H1 (cell line): Measurements from ENCODE around the gene TSHZ2. TPM values are rescaled to one million over a fixed set of nuclear protein-coding genes. Genes with fewer than 3 reads are reported as not detected.

ENCODE experiments used
- CTCF ChIA-PET: fragments of 300-600 bp; sonication (Branson Sonifier 250); formaldehyde crosslinking; loops from one replicate; lab custom pipeline; 2021; ENCODE audit not compliant: partially characterized antibody; lab: Charles Lee
- POLR2A ChIA-PET: fragments of 300-600 bp; sonication (Branson Sonifier 250); formaldehyde crosslinking; loops from one replicate; lab custom pipeline; 2021; ENCODE audit warnings: inconsistent platforms; ENCODE audit not compliant: partially characterized antibody; lab: Charles Lee
- DNase-seq, 2 experiments: peaks; one replicate each; pipeline versions ENCODE4 v3.0.0 to v3.0.0-alpha.2; 2010 to 2022; ENCODE audit warnings: low spot score in 2 of 2, low read depth in 1 of 2, mixed read lengths in 1 of 2
- FAIRE-seq: peaks from 2 replicates; lab custom pipeline; 2011; peaks lifted over from hg19 to GRCh38; lab: Jason Lieb, UNC
- H2AFZ ChIP-seq: 2 replicates; pipeline ENCODE4 v1.8.1; 2012; ENCODE audit warnings: low read length, inconsistent platforms
- H2AK5ac ChIP-seq: 2 replicates; pipeline ENCODE4 v1.6.1; 2013; ENCODE audit warnings: low read depth, low read length
- H2BK120ac ChIP-seq: replicated peaks from 2 replicates; pipeline ENCODE3; 2013; ENCODE audit warnings: low read depth, low read length, inconsistent platforms
- H2BK12ac ChIP-seq: 2 replicates; pipeline ENCODE4 v1.6.1; 2013; ENCODE audit warnings: low read depth, low read length
- H2BK15ac ChIP-seq: 2 replicates; pipeline ENCODE4 v1.6.1; 2013; ENCODE audit warnings: low read length
- H2BK20ac ChIP-seq: 2 replicates; pipeline ENCODE4 v1.6.1; 2013; ENCODE audit warnings: low read length
- H2BK5ac ChIP-seq: 2 replicates; pipeline ENCODE4 v1.6.1; 2013; ENCODE audit warnings: low read depth, low read length
- H3K14ac ChIP-seq: 2 replicates; pipeline ENCODE4 v1.6.1; 2013; ENCODE audit warnings: inconsistent platforms; ENCODE audit not compliant: insufficient read length
- H3K18ac ChIP-seq: 2 replicates; pipeline ENCODE4 v1.6.1; 2013; ENCODE audit warnings: low read length; ENCODE audit errors: extremely low read depth
- H3K23ac ChIP-seq: 2 replicates; pipeline ENCODE4 v1.6.1; 2013; ENCODE audit warnings: inconsistent platforms; ENCODE audit not compliant: insufficient read length
- H3K23me2 ChIP-seq: 2 replicates; pipeline ENCODE4 v1.6.1; 2013; ENCODE audit warnings: low read depth, low read length
- H3K27ac ChIP-seq: 2 replicates; pipeline ENCODE4 v1.6.1; 2011; ENCODE audit warnings: low read depth, low read length, inconsistent platforms
- H3K27me3 ChIP-seq, 4 experiments: replicated peaks in 1 of 4; 1 replicate in 1 of 4; 2 replicates in 3 of 4; pipeline versions ENCODE4 v1.6.1 to v1.8.1; 2011 to 2013; ENCODE audit warnings: low read length in 3 of 4, mild to moderate bottlenecking in 3 of 4, inconsistent platforms in 2 of 4, mixed read lengths in 2 of 4, moderate library complexity in 1 of 4; ENCODE audit not compliant: control insufficient read depth in 3 of 4, insufficient read depth in 3 of 4; ENCODE audit errors: extremely low read depth in 1 of 4
- H3K36me3 ChIP-seq, 4 experiments: 2 replicates each; pipeline versions ENCODE4 v1.6.1 to v1.8.1; 2011 to 2013; ENCODE audit warnings: mild to moderate bottlenecking in 4 of 4, low read length in 3 of 4, moderate library complexity in 2 of 4, control low read depth in 1 of 4, inconsistent platforms in 1 of 4; ENCODE audit not compliant: insufficient read depth in 4 of 4, control insufficient read depth in 2 of 4
- H3K4ac ChIP-seq: replicated peaks from 2 replicates; pipeline ENCODE3; 2013; ENCODE audit warnings: low read length, low read depth, mixed read lengths, inconsistent platforms; ENCODE audit not compliant: insufficient read length
- H3K4me1 ChIP-seq, 4 experiments: replicated peaks in 1 of 4; 1 replicate in 1 of 4; 2 replicates in 3 of 4; pipeline versions ENCODE4 v1.6.1 to v1.8.1; 2011 to 2013; ENCODE audit warnings: low read length in 3 of 4, inconsistent platforms in 2 of 4, mixed read lengths in 1 of 4; ENCODE audit not compliant: insufficient read depth in 4 of 4, control insufficient read depth in 3 of 4
- H3K4me2 ChIP-seq, 2 experiments: 2 replicates each; pipeline versions ENCODE4 v1.6.1 to v1.8.1; 2011 to 2013; ENCODE audit warnings: low read depth in 2 of 2, low read length in 2 of 2, control low read depth in 1 of 2, inconsistent platforms in 1 of 2, mild to moderate bottlenecking in 1 of 2; ENCODE audit not compliant: insufficient read depth in 1 of 2
- H3K4me3 ChIP-seq, 4 experiments: fragments of 200-600, 300-600 bp in 1 of 4; sonication (generic), shearing (Covaris generic), sonication (Bioruptor Twin) in 1 of 4; 2 replicates each; pipeline versions ENCODE4 v1.5.1 to v1.8.1; 2011 to 2016; ENCODE audit warnings: low read length in 4 of 4, low read depth in 3 of 4, control low read depth in 2 of 4, inconsistent platforms in 2 of 4, mild to moderate bottlenecking in 2 of 4, mixed read lengths in 1 of 4, moderate library complexity in 1 of 4; ENCODE audit not compliant: insufficient read depth in 2 of 4; ENCODE audit errors: extremely low read depth in 1 of 4
- H3K56ac ChIP-seq: replicated peaks from 2 replicates; pipeline ENCODE3; 2013; ENCODE audit warnings: low read depth, mild to moderate bottlenecking, mixed read lengths, low read length, inconsistent platforms; ENCODE audit not compliant: insufficient read length
- H3K79me1 ChIP-seq: 2 replicates; pipeline ENCODE4 v1.6.1; 2013; ENCODE audit warnings: low read depth, low read length, control low read depth
- H3K79me2 ChIP-seq, 2 experiments: 2 replicates each; pipeline versions ENCODE4 v1.6.1 to v1.8.1; 2012 to 2013; ENCODE audit warnings: low read length in 2 of 2, mild to moderate bottlenecking in 2 of 2, inconsistent platforms in 1 of 2; ENCODE audit not compliant: insufficient read depth in 2 of 2, control insufficient read depth in 1 of 2
- H3K9ac ChIP-seq, 4 experiments: replicated peaks in 1 of 4; 1 replicate in 1 of 4; 2 replicates in 3 of 4; pipeline versions ENCODE4 v1.6.1 to v1.8.1; 2011 to 2013; ENCODE audit warnings: low read depth in 3 of 4, low read length in 3 of 4, control low read depth in 2 of 4, mild to moderate bottlenecking in 2 of 4, moderate library complexity in 2 of 4, inconsistent platforms in 1 of 4; ENCODE audit errors: extremely low read depth in 1 of 4
- H3K9me3 ChIP-seq, 2 experiments: 2 replicates each; pipeline versions ENCODE4 v1.6.1 to v1.8.1; 2012 to 2013; ENCODE audit warnings: mild to moderate bottlenecking in 2 of 2, moderate library complexity in 2 of 2, control low read depth in 1 of 2, inconsistent platforms in 1 of 2, low read depth in 1 of 2, low read length in 1 of 2, mixed read lengths in 1 of 2; ENCODE audit not compliant: insufficient read depth in 2 of 2
- H4K20me1 ChIP-seq, 2 experiments: replicated peaks in 1 of 2; 2 replicates each; pipeline versions ENCODE3 to v1.8.1; 2011 to 2013; ENCODE audit warnings: inconsistent platforms in 2 of 2, low read length in 2 of 2, mild to moderate bottlenecking in 1 of 2; ENCODE audit not compliant: insufficient read depth in 2 of 2, control insufficient read depth in 1 of 2
- H4K5ac ChIP-seq: 2 replicates; pipeline ENCODE4 v1.6.1; 2013; ENCODE audit warnings: low read length, low read depth, mixed read lengths, inconsistent platforms; ENCODE audit not compliant: insufficient read length
- H4K8ac ChIP-seq: 2 replicates; pipeline ENCODE4 v1.8.0; 2013; ENCODE audit warnings: mild to moderate bottlenecking, moderate library complexity, low read length, inconsistent platforms; ENCODE audit not compliant: insufficient read depth; ENCODE audit errors: extremely low read depth
- H4K91ac ChIP-seq: replicated peaks from 2 replicates; pipeline ENCODE3; 2013; ENCODE audit warnings: low read length, mixed read lengths, inconsistent platforms; ENCODE audit not compliant: insufficient read length
- EGR1 ChIP-seq: IDR thresholded peaks from 2 replicates; pipeline ENCODE4 v1.6.1; 2011; ENCODE audit warnings: low read depth, low read length, borderline replicate concordance
- FOSL1 ChIP-seq: IDR thresholded peaks from 2 replicates; pipeline ENCODE4 v1.6.1; 2011; ENCODE audit warnings: mild to moderate bottlenecking, low read depth, low read length, moderate library complexity; ENCODE audit not compliant: insufficient read depth
- HDAC2 ChIP-seq, 2 experiments: fragments of 300-600 bp in 1 of 2; sonication (generic) in 1 of 2; IDR thresholded peaks; 2 replicates each; pipeline ENCODE4 v1.6.1; 2011 to 2012; ENCODE audit warnings: low read depth in 2 of 2, low read length in 2 of 2, mild to moderate bottlenecking in 2 of 2, moderate library complexity in 2 of 2, borderline replicate concordance in 1 of 2, inconsistent platforms in 1 of 2
- KDM1A ChIP-seq: fragments of 200-600, 300-600 bp; sonication (generic); IDR thresholded peaks from 2 replicates; pipeline ENCODE4 v1.7.1; 2016; ENCODE audit warnings: mild to moderate bottlenecking, low read length, borderline replicate concordance
- RAD21 ChIP-seq, 2 experiments: IDR thresholded peaks in 1 of 2; conservative IDR thresholded peaks in 1 of 2; 2 replicates each; pipeline ENCODE4 v1.6.1; 2011; ENCODE audit warnings: low read depth in 2 of 2, low read length in 2 of 2, improper control_type of control experiment in 1 of 2, inconsistent platforms in 1 of 2, mild to moderate bottlenecking in 1 of 2, moderate library complexity in 1 of 2
- RFX5 ChIP-seq: IDR thresholded peaks from 2 replicates; pipeline ENCODE4 v1.6.1; 2011; ENCODE audit warnings: low read depth, low read length, improper control_type of control experiment, borderline replicate concordance
- SIX5 ChIP-seq: IDR thresholded peaks from 2 replicates; pipeline ENCODE4 v1.6.1; 2011; ENCODE audit warnings: mild to moderate bottlenecking, low read depth, low read length
- SP1 ChIP-seq: IDR thresholded peaks from 2 replicates; pipeline ENCODE4 v1.6.1; 2011; ENCODE audit warnings: low read depth, low read length
- USF2 ChIP-seq: IDR thresholded peaks from 2 replicates; pipeline ENCODE4 v1.6.1; 2011; ENCODE audit warnings: low read length, improper control_type of control experiment
- WGBS, 2 experiments: shearing (Covaris generic) in 1 of 2; methylation state at CpG; one replicate each; pipeline versions ENCODE4 v1.1.6 to v1.1.7; 2013 to 2015; ENCODE audit warnings: low lambda C conversion rate in 2 of 2, mixed read lengths in 2 of 2, inconsistent platforms in 1 of 2, low coverage in 1 of 2, missing lambda C conversion rate in 1 of 2; ENCODE audit not compliant: insufficient replicate concordance in 2 of 2, insufficient coverage in 1 of 2, insufficient read length in 1 of 2; ENCODE audit errors: extremely low coverage in 1 of 2, missing lambda C conversion rate in 1 of 2; 5-methylcytosine and 5-hydroxymethylcytosine counted together
- polyA plus RNA-seq, 7 experiments: library from polyadenylated mRNA; depleted of rRNA in 3 of 7; stranded (reverse) in 5 of 7; unstranded in 2 of 7; fragments of >200 nt in 5 of 7; fragments of 200-250 nt in 2 of 7; gene quantifications; 1 replicate in 5 of 7; 2 replicates in 1 of 7; 4 replicates in 1 of 7; pipeline versions ENCODE4 v1.2.1 to v1.2.3, GENCODE V29; 2011 to 2013; ENCODE audit warnings: missing spikeins in 2 of 7, mixed read lengths in 2 of 7
- total RNA-seq: library from RNA; stranded (reverse); fragmentation: NEBNext Ultra II Directional; extraction: Animal tissue kit (Norgen Biotek cat#: 25700); gene quantifications from 2 replicates; pipeline ENCODE4 v1.2.1, GENCODE V29; 2021
- TF ChIP-seq, protein P1 (sequence below), 3 experiments: IDR thresholded peaks; 1 replicate in 2 of 3; 2 replicates in 1 of 3; pipeline versions ENCODE4 v1.5.1 to v1.6.1; 2011; ENCODE audit warnings: low read length in 3 of 3, mild to moderate bottlenecking in 3 of 3, inconsistent platforms in 2 of 3, low read depth in 1 of 3, moderate library complexity in 1 of 3; ENCODE audit not compliant: insufficient read depth in 1 of 3; ENCODE audit errors: control extremely low read depth in 1 of 3

The TSHZ2 gene
- total and polyA plus RNA-seq, 2 of the 8 experiments (the other 6 are each of a cell fraction or from before 2014, with no cell fraction given): 0.14 to 0.30 TPM

DNA sequence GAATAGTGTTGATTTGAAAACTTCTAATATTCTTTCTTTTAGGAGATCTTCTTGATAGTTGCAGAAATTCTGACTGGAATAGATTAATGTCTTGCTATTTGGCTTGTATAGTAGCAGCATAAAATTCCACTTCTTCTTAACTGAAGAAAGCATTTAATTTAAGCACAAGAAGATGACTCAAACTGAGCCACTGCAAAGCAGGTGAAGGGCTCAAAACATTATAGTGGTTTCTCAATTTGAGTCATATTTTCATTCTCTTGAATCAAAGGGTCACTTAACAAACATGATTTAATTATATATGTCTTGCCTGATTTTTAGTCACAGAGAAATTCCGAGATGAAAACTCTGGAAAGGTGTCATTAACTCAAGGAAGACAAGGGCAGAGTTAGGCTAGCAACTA, 382.2 kb downstream of the TSHZ2 start:
- no peak overlapping the region for H4K91ac ChIP-seq
- H2BK120ac ChIP-seq: no peak overlapping the region
- FAIRE-seq (no peak), DNase-seq (no peak)
- H2AFZ ChIP-seq: no peak overlapping the region
- no peak overlapping the region for H2AK5ac ChIP-seq
- no peak overlapping the region for H3K14ac ChIP-seq
- H3K79me2 ChIP-seq: no peaks in the 10 kb centered on the region
- H3K79me1 ChIP-seq: no peaks in the 10 kb centered on the region
- no peak overlapping the region for H3K4me2 ChIP-seq
- no peak overlapping the region for H3K9ac ChIP-seq
- 91% methylated on average over 1 of the region's 1 CpG; no CpG with 5 or more reads in 1 of the 2 experiments for WGBS, 2 experiments
- H3K4me3 ChIP-seq: no peak overlapping the region
- H4K20me1 ChIP-seq: no peaks in the 10 kb centered on the region
- H3K27ac ChIP-seq: no peak overlapping the region
- H4K5ac ChIP-seq: no peak overlapping the region
- no peak overlapping the region for H2BK12ac ChIP-seq
- no peak overlapping the region for H3K18ac ChIP-seq
- H3K23ac ChIP-seq: no peak overlapping the region
- ChIA-PET POLR2A (no interaction called here), CTCF (no interaction called here)
- no peaks in the 10 kb centered on the region for H3K36me3 ChIP-seq
- H3K4ac ChIP-seq: no peak overlapping the region
- no peak overlapping the region for H3K56ac ChIP-seq
- no peak overlapping the region for H4K8ac ChIP-seq
- H2BK20ac ChIP-seq: no peak overlapping the region
- no peaks in the 10 kb centered on the region for H3K23me2 ChIP-seq
- no peak overlapping the region for H2BK15ac ChIP-seq
- no peaks in the 10 kb centered on the region for H3K27me3 ChIP-seq
- TF ChIP-seq RFX5: no peak
- no peak for TF ChIP-seq SIX5
- no peak for TF ChIP-seq HDAC2 (IDR thresholded peaks at IDR 0.05; ENCODE audit: borderline replicate concordance in 1 of 2, low read depth in 2 of 2, low read length in 2 of 2)
- TF ChIP-seq USF2: no peak
- no peak for TF ChIP-seq FOSL1
- no peak for TF ChIP-seq RAD21 (IDR thresholded peaks at IDR 0.05 in 1 of 2, conservative IDR thresholded peaks at IDR 0.05 in 1 of 2; ENCODE audit: low read depth in 2 of 2, low read length in 2 of 2)
- no peak for TF ChIP-seq EGR1
- TF ChIP-seq, protein P1, sequence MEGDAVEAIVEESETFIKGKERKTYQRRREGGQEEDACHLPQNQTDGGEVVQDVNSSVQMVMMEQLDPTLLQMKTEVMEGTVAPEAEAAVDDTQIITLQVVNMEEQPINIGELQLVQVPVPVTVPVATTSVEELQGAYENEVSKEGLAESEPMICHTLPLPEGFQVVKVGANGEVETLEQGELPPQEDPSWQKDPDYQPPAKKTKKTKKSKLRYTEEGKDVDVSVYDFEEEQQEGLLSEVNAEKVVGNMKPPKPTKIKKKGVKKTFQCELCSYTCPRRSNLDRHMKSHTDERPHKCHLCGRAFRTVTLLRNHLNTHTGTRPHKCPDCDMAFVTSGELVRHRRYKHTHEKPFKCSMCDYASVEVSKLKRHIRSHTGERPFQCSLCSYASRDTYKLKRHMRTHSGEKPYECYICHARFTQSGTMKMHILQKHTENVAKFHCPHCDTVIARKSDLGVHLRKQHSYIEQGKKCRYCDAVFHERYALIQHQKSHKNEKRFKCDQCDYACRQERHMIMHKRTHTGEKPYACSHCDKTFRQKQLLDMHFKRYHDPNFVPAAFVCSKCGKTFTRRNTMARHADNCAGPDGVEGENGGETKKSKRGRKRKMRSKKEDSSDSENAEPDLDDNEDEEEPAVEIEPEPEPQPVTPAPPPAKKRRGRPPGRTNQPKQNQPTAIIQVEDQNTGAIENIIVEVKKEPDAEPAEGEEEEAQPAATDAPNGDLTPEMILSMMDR (IDR thresholded peaks at IDR 0.05; ENCODE audit: control extremely low read depth in 1 of 3, insufficient read depth in 1 of 3, low read depth in 1 of 3, low read length in 3 of 3): no peak
- no peak for TF ChIP-seq SP1
- no peak for TF ChIP-seq KDM1A
- TF ChIP-seq, all 59 proteins: peak for 0
- no peak overlapping the region for H2BK5ac ChIP-seq
- H3K4me1 ChIP-seq: no peaks in the 10 kb centered on the region
- H3K9me3 ChIP-seq: peaks cover 5 to 6% of the 10 kb centered on the region in 2 experiments
